Fibroblast of peridontal ligament (primary cell): ENCODE results near the gene SLC7A11.

Experiments
- DNase-seq: peaks from one replicate; pipeline ENCODE4 v3.0.0-alpha.2; 2010; ENCODE audit errors: extremely low read depth

Gene SLC7A11

GRCh38 chr4:138163171-138163570 is 79.0 kb downstream of the SLC7A11 start:
- no peak for DNase-seq

GRCh38 chr4:138162259-138162658 is 79.9 kb downstream of the SLC7A11 start:
- no peak for DNase-seq

GRCh38 chr4:138161351-138161750 is 80.8 kb downstream of the SLC7A11 start:
- no peak for DNase-seq

GRCh38 chr4:138158746-138159297 is 83.3 kb downstream of the SLC7A11 start:
- DNase-seq = peak; percentile 91

- DNase-seq = no peak
These were observed 101.3 kb downstream of the SLC7A11 start for GRCh38 chr4:138140879-138141278.

- no peak for DNase-seq
These were observed 103.4 kb downstream of the SLC7A11 start for GRCh38 chr4:138138774-138139173.

- DNase-seq = no peak
These were observed 106.5 kb downstream of the SLC7A11 start for GRCh38 chr4:138135610-138136009.

GRCh38 chr4:138118270-138118669 is 123.9 kb downstream of the SLC7A11 start:
- no peak for DNase-seq

GRCh38 chr4:138115053-138115452 is 127.1 kb downstream of the SLC7A11 start:
- no peak for DNase-seq

GRCh38 chr4:138114434-138114833 is 127.7 kb downstream of the SLC7A11 start:
- peak; percentile 66 for DNase-seq
